ENCODE data around the gene COX15. TPM values are rescaled to one million over a fixed set of nuclear protein-coding genes. Genes with fewer than 3 reads are reported as not detected.

COX15 gene
- total RNA-seq, 1 donor from 2014 or later: 52.6 TPM

DNA sequence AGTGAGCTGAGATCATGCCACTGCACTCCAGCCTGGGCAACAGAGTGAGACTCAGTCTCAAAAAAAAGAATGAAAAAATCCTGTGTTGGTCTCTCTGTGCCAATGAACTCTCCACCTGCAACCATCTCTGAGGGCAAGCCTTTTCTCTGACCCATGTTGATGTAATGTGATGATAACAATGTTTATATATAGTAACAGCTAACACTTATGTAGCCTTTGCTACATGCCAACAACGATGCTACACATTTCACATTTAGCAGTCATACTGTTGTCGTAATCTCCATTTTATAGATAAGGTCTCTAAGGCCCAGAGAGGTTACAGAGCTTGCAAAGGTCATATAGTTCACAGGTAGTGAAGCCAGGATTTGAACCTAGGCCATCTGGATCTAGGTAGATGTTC lies 11.5 kb downstream of the COX15 start:
- TF ChIP-seq, protein P1, sequence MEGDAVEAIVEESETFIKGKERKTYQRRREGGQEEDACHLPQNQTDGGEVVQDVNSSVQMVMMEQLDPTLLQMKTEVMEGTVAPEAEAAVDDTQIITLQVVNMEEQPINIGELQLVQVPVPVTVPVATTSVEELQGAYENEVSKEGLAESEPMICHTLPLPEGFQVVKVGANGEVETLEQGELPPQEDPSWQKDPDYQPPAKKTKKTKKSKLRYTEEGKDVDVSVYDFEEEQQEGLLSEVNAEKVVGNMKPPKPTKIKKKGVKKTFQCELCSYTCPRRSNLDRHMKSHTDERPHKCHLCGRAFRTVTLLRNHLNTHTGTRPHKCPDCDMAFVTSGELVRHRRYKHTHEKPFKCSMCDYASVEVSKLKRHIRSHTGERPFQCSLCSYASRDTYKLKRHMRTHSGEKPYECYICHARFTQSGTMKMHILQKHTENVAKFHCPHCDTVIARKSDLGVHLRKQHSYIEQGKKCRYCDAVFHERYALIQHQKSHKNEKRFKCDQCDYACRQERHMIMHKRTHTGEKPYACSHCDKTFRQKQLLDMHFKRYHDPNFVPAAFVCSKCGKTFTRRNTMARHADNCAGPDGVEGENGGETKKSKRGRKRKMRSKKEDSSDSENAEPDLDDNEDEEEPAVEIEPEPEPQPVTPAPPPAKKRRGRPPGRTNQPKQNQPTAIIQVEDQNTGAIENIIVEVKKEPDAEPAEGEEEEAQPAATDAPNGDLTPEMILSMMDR (IDR thresholded peaks at IDR 0.05; ENCODE audit: unreplicated experiment): no peak
- no peak for DNase-seq (ENCODE audit: low spot score in 2 of 2, unreplicated experiment in 2 of 2)
- Mint-ChIP-seq H3K4me3 (no peak overlapping the region), H3K27ac (no peak overlapping the region), H3K9me3 (no peaks in the 10 kb centered on the region), H3K4me1 (no peaks in the 10 kb centered on the region), H3K27me3 (ENCODE audit: low read depth) (no peaks in the 10 kb centered on the region), H3K36me3 (peaks cover 45% of the 10 kb centered on the region)

DNA sequence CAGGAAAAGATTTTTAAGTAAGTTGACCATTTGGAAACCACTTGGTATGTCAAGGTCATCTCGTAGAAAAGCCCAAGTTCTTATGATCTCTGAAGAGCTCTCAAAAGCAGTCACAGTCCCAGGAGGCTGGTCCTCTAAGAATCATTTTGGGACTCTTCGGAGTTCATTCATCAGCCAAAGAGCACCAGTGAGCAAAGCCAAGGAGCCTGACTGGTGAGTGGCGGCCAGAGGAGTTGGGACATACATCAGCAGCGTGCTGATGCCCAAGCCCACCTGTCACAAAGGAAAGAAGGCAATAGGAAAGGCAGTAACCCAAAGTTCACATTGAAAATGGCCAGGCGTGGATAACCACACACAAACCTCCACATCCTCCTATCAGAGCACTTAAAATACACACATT lies 17.5 kb downstream of the COX15 start:
- Mint-ChIP-seq H3K27ac (no peak overlapping the region), H3K36me3 (peaks cover 36% of the 10 kb centered on the region)

DNA sequence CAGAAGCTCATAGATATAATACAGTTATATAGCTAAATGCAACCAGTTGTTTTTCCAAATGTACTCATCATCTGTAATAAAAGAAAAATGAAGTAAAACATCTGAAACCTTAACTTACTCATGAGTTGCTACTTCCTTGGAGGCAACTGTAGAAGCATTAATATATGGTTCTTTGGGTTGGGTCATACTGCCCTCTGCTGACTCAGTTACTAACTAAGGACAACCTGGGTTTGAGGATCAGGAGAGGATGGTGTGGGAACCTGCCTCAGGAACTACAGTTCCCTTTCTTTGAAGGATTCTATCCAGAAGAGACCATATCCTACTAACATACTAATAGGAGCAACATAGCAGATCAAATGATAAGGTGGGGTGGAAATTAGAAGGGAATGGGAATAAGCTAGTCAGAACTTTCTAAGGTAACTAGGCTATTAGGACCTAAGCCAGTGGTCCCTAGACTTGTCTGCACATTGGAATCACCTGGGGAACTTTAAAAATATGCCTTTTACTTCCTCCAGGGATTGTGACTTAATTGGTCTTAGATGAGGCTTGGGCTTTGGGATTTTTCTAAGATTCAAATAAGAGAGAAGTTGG lies 20.7 kb downstream of the COX15 start:
- H3K36me3 Mint-ChIP-seq: peaks cover 25% of the 10 kb centered on the region

More for the DNA sequence above, 17.5 kb downstream of the COX15 start:
- H3K4me3 Mint-ChIP-seq: no peak overlapping the region
- no peak for DNase-seq (ENCODE audit: low spot score in 2 of 2, unreplicated experiment in 2 of 2)
- no peaks in the 10 kb centered on the region for H3K9me3 Mint-ChIP-seq
- TF ChIP-seq, protein P1 (IDR thresholded peaks at IDR 0.05; ENCODE audit: unreplicated experiment): no peak
- H3K27me3 Mint-ChIP-seq (ENCODE audit: low read depth): no peaks in the 10 kb centered on the region
- peaks cover 2% of the 10 kb centered on the region for H3K4me1 Mint-ChIP-seq

DNA sequence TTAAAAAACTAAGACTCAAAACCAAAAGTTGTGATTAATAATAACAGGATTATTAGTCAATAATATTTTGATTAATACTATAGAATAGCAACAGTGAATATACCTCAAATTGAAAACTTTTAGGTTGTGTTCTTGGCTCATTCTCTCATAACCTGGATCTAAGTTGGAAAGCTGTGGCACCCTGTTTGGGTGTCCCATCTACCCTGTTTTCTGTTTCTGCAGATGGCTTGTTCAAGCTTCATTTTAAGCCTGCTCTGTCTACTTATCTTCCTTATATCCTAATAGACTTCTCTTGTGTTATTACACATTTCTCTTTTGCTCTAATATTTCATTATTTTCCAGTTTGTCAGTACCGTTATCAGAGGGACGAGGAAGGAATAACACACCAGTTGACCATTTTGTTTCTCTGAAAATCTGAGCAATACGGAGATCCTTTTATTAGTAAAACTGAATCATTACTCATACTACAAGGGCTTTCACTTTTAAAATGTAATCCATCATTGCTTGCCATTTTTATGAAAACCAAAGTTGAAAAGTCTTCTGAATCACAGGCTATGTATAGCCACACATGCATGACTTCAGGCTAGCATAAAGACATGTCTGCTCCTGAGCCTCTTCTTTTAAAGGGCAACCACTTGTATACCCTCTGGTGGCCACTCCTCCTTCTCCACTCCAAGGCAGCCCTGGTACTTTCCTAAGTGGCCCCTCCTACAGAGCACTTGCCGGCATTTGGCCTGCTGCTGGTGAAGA lies 22.3 kb downstream of the COX15 start:
- no peaks in the 10 kb centered on the region for H3K9me3 Mint-ChIP-seq
- H3K4me1 Mint-ChIP-seq: peaks cover 6% of the 10 kb centered on the region
- H3K4me3 Mint-ChIP-seq: no peak overlapping the region
- H3K27me3 Mint-ChIP-seq (ENCODE audit: low read depth): no peaks in the 10 kb centered on the region
- H3K27ac Mint-ChIP-seq: no peak overlapping the region
- no peak for DNase-seq (ENCODE audit: low spot score in 2 of 2, unreplicated experiment in 2 of 2)
- TF ChIP-seq, protein P1 (IDR thresholded peaks at IDR 0.05; ENCODE audit: unreplicated experiment): no peak
- H3K36me3 Mint-ChIP-seq: peaks cover 28% of the 10 kb centered on the region

More for the DNA sequence above, 20.7 kb downstream of the COX15 start:
- TF ChIP-seq, protein P1 (IDR thresholded peaks at IDR 0.05; ENCODE audit: unreplicated experiment): no peak
- Mint-ChIP-seq H3K27me3 (ENCODE audit: low read depth) (no peaks in the 10 kb centered on the region), H3K9me3 (no peaks in the 10 kb centered on the region), H3K4me1 (peaks cover 6% of the 10 kb centered on the region), H3K4me3 (no peak overlapping the region), H3K27ac (no peak overlapping the region)
- no peak for DNase-seq (ENCODE audit: low spot score in 2 of 2, unreplicated experiment in 2 of 2)

DNA sequence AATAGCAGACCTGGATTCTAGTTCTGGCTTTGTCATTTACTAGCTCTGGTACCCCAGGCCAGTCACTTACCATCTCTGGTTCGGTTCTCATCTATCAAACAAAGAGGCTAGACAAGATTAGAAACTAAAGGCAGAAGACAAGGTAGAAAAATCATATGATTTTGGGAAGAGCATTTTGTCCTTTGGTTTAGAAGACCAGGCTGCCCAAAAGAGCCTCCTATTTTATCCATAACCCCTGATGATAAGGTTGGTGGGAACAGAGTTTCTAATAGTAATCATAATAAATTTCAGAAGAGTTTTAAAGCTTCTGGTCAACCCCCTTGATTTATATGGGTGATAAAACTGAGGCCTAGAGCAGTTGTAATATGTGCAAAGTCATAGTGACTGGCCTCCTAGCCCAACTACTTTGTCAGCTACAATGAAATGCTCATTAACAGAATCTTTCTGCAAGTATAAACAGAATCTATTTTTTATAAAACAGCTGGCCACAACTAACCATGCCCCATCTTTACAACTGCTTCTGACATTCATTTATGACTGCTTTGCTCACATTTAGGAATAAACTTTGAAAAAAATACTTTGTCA lies 23.4 kb downstream of the COX15 start:
- TF ChIP-seq, protein P1 (IDR thresholded peaks at IDR 0.05; ENCODE audit: unreplicated experiment): no peak

More for the DNA sequence above, 23.4 kb downstream of the COX15 start:
- H3K36me3 Mint-ChIP-seq: peaks cover 29% of the 10 kb centered on the region
- H3K4me3 Mint-ChIP-seq: no peak overlapping the region
- no peak overlapping the region for H3K27ac Mint-ChIP-seq
- no peaks in the 10 kb centered on the region for H3K9me3 Mint-ChIP-seq
- peaks cover 6% of the 10 kb centered on the region for H3K4me1 Mint-ChIP-seq
- H3K27me3 Mint-ChIP-seq (ENCODE audit: low read depth): no peaks in the 10 kb centered on the region
- no peak for DNase-seq (ENCODE audit: low spot score in 2 of 2, unreplicated experiment in 2 of 2)

Measured in mesothelial cell of epicardium (in vitro differentiated cells).